ENCODE measurements around the gene PDK1. TPM values are rescaled to one million over a fixed set of nuclear protein-coding genes. Genes with fewer than 3 reads are reported as not detected.
"Not testable (repeated sequence)": the region's sequence is repeated elsewhere in the genome, so short reads cannot be mapped to it uniquely, and the experiment has no call there.

Gene PDK1
- total RNA-seq, 1 donor from 2014 or later: 27.9 TPM

DNA sequence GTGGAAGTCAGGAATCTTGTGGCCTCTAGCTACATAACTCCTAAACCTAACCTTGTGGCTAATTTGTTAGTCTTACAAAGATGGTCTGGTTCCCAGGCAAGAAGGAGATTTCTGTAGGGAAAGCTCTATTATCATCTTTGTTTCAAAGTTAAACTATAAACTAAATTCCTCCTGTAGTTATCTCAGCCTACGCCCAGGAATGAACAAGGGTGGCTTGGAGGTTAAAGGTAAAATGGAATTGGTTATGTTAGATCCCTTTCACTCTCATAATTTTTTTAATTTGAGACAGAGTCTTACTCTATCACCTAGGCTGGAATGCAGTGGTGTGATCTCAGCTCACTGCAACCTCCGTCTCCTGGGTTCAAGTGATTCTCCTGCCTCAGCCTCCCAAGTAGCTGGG, 24.6 kb upstream of the PDK1 start:
- Mint-ChIP-seq H3K36me3 (ENCODE audit: low read depth) (peaks cover 9% of the 10 kb centered on the region), H3K4me1 (ENCODE audit: low read depth) (no peaks in the 10 kb centered on the region), H3K27ac (ENCODE audit: unreplicated experiment) (no peak overlapping the region), H3K9me3 (ENCODE audit: low read depth) (peaks cover 14% of the 10 kb centered on the region), H3K4me3 (ENCODE audit: unreplicated experiment) (no peak overlapping the region), H3K27me3 (ENCODE audit: low read depth) (no peaks in the 10 kb centered on the region)
- DNase-seq (ENCODE audit: low spot score): no peak
- TF ChIP-seq, protein P1, sequence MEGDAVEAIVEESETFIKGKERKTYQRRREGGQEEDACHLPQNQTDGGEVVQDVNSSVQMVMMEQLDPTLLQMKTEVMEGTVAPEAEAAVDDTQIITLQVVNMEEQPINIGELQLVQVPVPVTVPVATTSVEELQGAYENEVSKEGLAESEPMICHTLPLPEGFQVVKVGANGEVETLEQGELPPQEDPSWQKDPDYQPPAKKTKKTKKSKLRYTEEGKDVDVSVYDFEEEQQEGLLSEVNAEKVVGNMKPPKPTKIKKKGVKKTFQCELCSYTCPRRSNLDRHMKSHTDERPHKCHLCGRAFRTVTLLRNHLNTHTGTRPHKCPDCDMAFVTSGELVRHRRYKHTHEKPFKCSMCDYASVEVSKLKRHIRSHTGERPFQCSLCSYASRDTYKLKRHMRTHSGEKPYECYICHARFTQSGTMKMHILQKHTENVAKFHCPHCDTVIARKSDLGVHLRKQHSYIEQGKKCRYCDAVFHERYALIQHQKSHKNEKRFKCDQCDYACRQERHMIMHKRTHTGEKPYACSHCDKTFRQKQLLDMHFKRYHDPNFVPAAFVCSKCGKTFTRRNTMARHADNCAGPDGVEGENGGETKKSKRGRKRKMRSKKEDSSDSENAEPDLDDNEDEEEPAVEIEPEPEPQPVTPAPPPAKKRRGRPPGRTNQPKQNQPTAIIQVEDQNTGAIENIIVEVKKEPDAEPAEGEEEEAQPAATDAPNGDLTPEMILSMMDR (IDR thresholded peaks at IDR 0.05): no peak

GRCh38 chr2:172532461-172532860, 23.4 kb upstream of the PDK1 start:
- not testable (repeated sequence) for H3K4me1 Mint-ChIP-seq (ENCODE audit: low read depth); H3K36me3 Mint-ChIP-seq (ENCODE audit: low read depth); H3K27me3 Mint-ChIP-seq (ENCODE audit: low read depth); H3K4me3 Mint-ChIP-seq (ENCODE audit: unreplicated experiment); H3K27ac Mint-ChIP-seq (ENCODE audit: unreplicated experiment); DNase-seq (ENCODE audit: low spot score)
- peaks cover 11% of the 10 kb centered on the region for H3K9me3 Mint-ChIP-seq (ENCODE audit: low read depth)

- DNase-seq (ENCODE audit: low spot score): no peak
- Mint-ChIP-seq H3K9me3 (ENCODE audit: low read depth) (peaks cover 9% of the 10 kb centered on the region), H3K4me3 (ENCODE audit: unreplicated experiment) (no peak overlapping the region), H3K27me3 (ENCODE audit: low read depth) (no peaks in the 10 kb centered on the region), H3K36me3 (ENCODE audit: low read depth) (peaks cover 9% of the 10 kb centered on the region), H3K4me1 (ENCODE audit: low read depth) (no peaks in the 10 kb centered on the region), H3K27ac (ENCODE audit: unreplicated experiment) (no peak overlapping the region)
- TF ChIP-seq, protein P1 (IDR thresholded peaks at IDR 0.05): no peak
Measured at GRCh38 chr2:172533687-172534086, 22.2 kb upstream of the PDK1 start.

GRCh38 chr2:172535119-172535518, 20.8 kb upstream of the PDK1 start:
- TF ChIP-seq, protein P1 (IDR thresholded peaks at IDR 0.05): no peak
- Mint-ChIP-seq H3K4me1 (ENCODE audit: low read depth) (no peaks in the 10 kb centered on the region), H3K9me3 (ENCODE audit: low read depth) (peaks cover 5% of the 10 kb centered on the region), H3K27me3 (ENCODE audit: low read depth) (no peaks in the 10 kb centered on the region), H3K36me3 (ENCODE audit: low read depth) (peaks cover 6% of the 10 kb centered on the region), H3K27ac (ENCODE audit: unreplicated experiment) (no peak overlapping the region), H3K4me3 (ENCODE audit: unreplicated experiment) (no peak overlapping the region)
- no peak for DNase-seq (ENCODE audit: low spot score)

- not testable (repeated sequence) for H3K4me1 Mint-ChIP-seq (ENCODE audit: low read depth); H3K27me3 Mint-ChIP-seq (ENCODE audit: low read depth); H3K4me3 Mint-ChIP-seq (ENCODE audit: unreplicated experiment); H3K27ac Mint-ChIP-seq (ENCODE audit: unreplicated experiment); DNase-seq (ENCODE audit: low spot score); H3K36me3 Mint-ChIP-seq (ENCODE audit: low read depth); H3K9me3 Mint-ChIP-seq (ENCODE audit: low read depth)
Measured at GRCh38 chr2:172537851-172538250, 18.0 kb upstream of the PDK1 start.

GRCh38 chr2:172539767-172540166, 16.1 kb upstream of the PDK1 start:
- Mint-ChIP-seq H3K27ac (ENCODE audit: unreplicated experiment) (no peak overlapping the region), H3K4me1 (ENCODE audit: low read depth) (no peaks in the 10 kb centered on the region), H3K4me3 (ENCODE audit: unreplicated experiment) (no peak overlapping the region), H3K36me3 (ENCODE audit: low read depth) (peaks cover 4% of the 10 kb centered on the region), H3K27me3 (ENCODE audit: low read depth) (no peaks in the 10 kb centered on the region), H3K9me3 (ENCODE audit: low read depth) (peaks cover 7% of the 10 kb centered on the region)
- TF ChIP-seq, protein P1 (IDR thresholded peaks at IDR 0.05): no peak
- DNase-seq (ENCODE audit: low spot score): no peak

All from chondrocyte (in vitro differentiated cells).